AG04450 (cell line): ENCODE data around the gene TAS2R41. TPM values are rescaled to one million over a fixed set of nuclear protein-coding genes. Genes with fewer than 3 reads are reported as not detected.

Source experiments
- CTCF ChIA-PET: fragments of 300-600, 350-600 bp; formaldehyde crosslinking; extraction: SDS; loops from one replicate; lab custom pipeline; 2022; ENCODE audit warnings: antibody characterized with exemption, inconsistent platforms; lab: Charles Lee
- POLR2A ChIA-PET: fragments of 350-600 bp; formaldehyde crosslinking; extraction: SDS; loops from one replicate; lab custom pipeline; 2021; ENCODE audit warnings: antibody characterized with exemption, inconsistent platforms; lab: Yijun Ruan, JAX
- DNase-seq: peaks from one replicate; pipeline ENCODE4 v3.0.0-alpha.2; 2011; ENCODE audit warnings: low read depth, low spot score
- H3K27ac ChIP-seq: one replicate; pipeline ENCODE4 v1.5.1; 2012; ENCODE audit warnings: low read depth, low read length, control low read depth
- H3K27me3 ChIP-seq: one replicate; pipeline ENCODE4 v1.6.0; 2012; ENCODE audit warnings: low read length; ENCODE audit not compliant: control insufficient read depth, insufficient read depth
- H3K4me3 ChIP-seq: 2 replicates; pipeline ENCODE4 v1.5.1; 2011; ENCODE audit warnings: mild to moderate bottlenecking, low read depth, low read length, control low read depth
- H3K9me3 ChIP-seq: 2 replicates; pipeline ENCODE4 v1.5.1; 2012; ENCODE audit warnings: low read length; ENCODE audit not compliant: control insufficient read depth, insufficient read depth
- polyA plus RNA-seq: library from polyadenylated mRNA; depleted of rRNA; stranded (reverse); fragments of >200 nt; gene quantifications from 2 replicates; pipeline ENCODE4 v1.2.3, GENCODE V29; 2011
- TF ChIP-seq, protein P1 (sequence below): IDR thresholded peaks from 2 replicates; pipeline ENCODE4 v1.5.1; 2011; ENCODE audit warnings: low read depth, low read length, control low read depth, inconsistent platforms

TAS2R41 gene
- polyA plus RNA-seq, 1 experiment: not detected

DNA sequence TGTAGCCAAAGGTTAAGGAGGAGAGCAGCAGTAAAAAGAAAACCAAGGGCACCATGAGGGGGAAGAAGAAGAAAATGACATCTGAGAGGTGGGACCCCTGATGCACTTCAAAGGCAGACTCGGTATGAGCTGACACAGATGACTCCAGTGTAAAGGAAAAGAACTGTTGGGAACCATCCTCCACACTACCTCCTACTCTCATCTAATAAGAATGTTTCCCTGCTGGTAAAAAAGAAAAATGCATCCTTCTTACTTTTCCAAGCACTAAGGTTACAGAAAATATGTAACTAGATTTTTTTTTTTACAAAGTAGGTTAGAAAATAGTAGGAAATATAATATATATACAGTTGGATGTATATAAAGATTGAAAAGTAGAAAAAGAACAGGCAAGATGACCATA is 16.9 kb downstream of the TAS2R41 start:
- POLR2A ChIA-PET: no interaction called here
- CTCF ChIA-PET: no interaction called here
- Histone ChIP-seq H3K9me3 (no peaks in the 10 kb centered on the region), H3K4me3 (no peak overlapping the region), H3K27me3 (no peaks in the 10 kb centered on the region), H3K27ac (no peak overlapping the region)
- TF ChIP-seq, protein P1, sequence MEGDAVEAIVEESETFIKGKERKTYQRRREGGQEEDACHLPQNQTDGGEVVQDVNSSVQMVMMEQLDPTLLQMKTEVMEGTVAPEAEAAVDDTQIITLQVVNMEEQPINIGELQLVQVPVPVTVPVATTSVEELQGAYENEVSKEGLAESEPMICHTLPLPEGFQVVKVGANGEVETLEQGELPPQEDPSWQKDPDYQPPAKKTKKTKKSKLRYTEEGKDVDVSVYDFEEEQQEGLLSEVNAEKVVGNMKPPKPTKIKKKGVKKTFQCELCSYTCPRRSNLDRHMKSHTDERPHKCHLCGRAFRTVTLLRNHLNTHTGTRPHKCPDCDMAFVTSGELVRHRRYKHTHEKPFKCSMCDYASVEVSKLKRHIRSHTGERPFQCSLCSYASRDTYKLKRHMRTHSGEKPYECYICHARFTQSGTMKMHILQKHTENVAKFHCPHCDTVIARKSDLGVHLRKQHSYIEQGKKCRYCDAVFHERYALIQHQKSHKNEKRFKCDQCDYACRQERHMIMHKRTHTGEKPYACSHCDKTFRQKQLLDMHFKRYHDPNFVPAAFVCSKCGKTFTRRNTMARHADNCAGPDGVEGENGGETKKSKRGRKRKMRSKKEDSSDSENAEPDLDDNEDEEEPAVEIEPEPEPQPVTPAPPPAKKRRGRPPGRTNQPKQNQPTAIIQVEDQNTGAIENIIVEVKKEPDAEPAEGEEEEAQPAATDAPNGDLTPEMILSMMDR: peak; percentile 27; the same call in 1 of the 2 replicates
- DNase-seq: no peak

DNA sequence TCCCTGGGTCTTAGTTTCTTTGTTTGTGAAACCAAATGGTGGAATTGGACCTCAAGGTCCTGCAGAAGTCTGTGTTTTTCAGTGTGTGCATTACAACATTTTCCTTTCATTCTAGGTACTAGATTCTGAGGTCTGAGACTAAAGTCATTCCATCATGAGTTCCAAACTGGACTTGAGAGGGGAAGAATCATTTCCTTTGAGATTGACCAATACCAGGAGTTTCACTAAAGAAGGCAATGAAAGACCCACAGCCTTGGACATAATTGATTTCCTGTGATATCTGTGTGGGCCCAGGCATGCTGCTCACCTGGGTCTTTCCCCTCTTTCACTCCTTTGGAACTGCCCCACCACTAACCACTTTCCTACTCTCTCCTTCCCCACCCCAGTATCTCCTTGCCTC is 18.2 kb downstream of the TAS2R41 start:
- Histone ChIP-seq H3K4me3 (no peak overlapping the region), H3K27me3 (no peaks in the 10 kb centered on the region), H3K27ac (no peak overlapping the region), H3K9me3 (no peaks in the 10 kb centered on the region)
- TF ChIP-seq, protein P1: no peak
- POLR2A ChIA-PET: no interaction called here
- CTCF ChIA-PET: no interaction called here
- DNase-seq: no peak

DNA sequence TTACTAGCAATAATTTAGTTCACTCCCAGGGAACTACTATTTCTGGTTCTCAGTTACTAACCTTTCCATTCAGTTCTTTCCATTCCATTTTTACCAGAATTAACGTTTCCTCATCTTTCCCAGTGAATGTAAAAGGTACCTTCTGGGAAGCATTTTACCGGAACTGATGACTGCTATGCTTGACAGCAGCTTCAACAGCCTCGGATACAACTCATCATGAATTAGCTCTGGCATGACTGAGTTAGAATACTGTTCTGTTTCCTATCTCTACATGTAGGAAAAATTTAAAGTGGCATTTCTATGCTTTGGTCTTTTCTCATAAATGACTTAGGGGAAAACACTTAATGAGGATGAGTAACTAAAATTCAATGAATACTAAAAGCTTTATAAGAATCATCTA is 18.6 kb downstream of the TAS2R41 start:
- H3K27me3 ChIP-seq: no peaks in the 10 kb centered on the region
- H3K27ac ChIP-seq: no peak overlapping the region
- TF ChIP-seq, protein P1: no peak
- no peak for DNase-seq
- POLR2A ChIA-PET: no interaction called here
- CTCF ChIA-PET: no interaction called here
- no peaks in the 10 kb centered on the region for H3K9me3 ChIP-seq
- no peak overlapping the region for H3K4me3 ChIP-seq

DNA sequence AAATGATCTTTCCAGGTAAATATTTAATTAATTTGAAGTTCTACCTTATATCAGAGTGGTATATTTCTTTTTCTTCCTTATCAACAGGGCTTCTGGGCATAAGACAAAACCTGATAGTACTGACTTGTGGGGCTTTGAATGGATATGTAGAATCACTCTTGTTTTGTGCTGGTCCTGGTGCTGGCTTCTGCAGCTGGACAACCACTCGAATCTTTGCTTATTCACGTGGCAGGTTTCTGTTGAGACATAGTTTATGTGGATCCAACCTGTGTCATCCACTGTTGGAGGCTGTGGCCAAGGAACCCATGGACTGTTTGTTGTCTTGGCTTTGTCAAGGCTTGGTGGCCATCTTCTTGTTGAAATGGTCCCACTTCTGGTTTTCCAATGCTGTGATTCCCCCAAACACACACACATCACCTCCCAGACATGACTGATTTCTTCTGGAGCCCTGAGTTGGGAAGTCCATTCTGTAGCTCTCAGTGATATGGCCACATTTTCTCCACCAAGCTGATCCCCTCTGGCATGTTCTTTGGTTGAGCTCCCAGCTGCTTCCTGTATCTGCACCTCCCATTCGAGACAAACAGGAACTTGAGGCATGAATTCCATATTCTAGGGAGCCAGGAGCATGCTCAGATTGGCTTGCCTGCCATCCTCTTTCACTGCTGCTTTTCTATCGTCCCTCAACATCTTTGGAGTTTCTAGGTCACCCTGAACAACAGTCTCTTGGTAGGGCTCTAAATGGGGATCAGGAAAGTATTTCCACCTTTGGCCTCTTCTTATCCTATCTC is 19.5 kb downstream of the TAS2R41 start:
- DNase-seq: no peak
- H3K9me3 ChIP-seq: no peaks in the 10 kb centered on the region
- no peak overlapping the region for H3K27ac ChIP-seq
- TF ChIP-seq, protein P1: no peak
- ChIA-PET POLR2A (no interaction called here), CTCF (no interaction called here)
- H3K27me3 ChIP-seq: no peaks in the 10 kb centered on the region
- H3K4me3 ChIP-seq: no peak overlapping the region

DNA sequence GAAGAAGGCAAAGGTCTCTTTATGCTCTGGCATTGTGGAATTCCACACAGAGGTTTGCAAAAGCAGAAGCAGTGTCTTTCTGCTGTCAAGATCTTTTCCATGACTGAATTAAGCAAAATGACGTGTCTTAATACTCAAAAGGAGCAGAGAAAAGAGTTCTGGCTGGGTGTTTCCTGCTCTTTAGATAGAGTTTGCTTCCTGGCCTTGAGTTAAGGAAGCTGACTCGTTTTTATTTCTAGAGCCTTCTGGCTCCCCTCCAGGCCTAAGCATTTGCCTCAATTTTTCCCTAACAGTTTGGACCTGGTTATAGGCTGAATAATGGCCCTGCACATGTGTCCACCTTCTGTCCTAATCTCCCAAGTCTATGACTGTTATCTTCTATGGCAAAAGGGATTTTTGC is 21.6 kb downstream of the TAS2R41 start:
- POLR2A ChIA-PET: no interaction called here
- TF ChIP-seq, protein P1: no peak
- Histone ChIP-seq H3K27ac (no peak overlapping the region), H3K27me3 (no peaks in the 10 kb centered on the region), H3K9me3 (no peaks in the 10 kb centered on the region), H3K4me3 (no peak overlapping the region)
- CTCF ChIA-PET: no interaction called here
- DNase-seq: no peak
